Activated naive CD4-positive, alpha-beta T cell treated with anti-CD3 and anti-CD28 coated beads, Interleukin-2, amount 50 U/mL, for 24 hours (primary cell): ENCODE measurements around the gene ZDHHC20.
"Not testable (repeated sequence)": the region's sequence is repeated elsewhere in the genome, so short reads cannot be mapped to it uniquely, and the experiment has no call there.

ENCODE experiments used
- H3K27ac Mint-ChIP-seq: one replicate; pipeline ENCODE4 v1.8.0; 2021; ENCODE audit warnings: mild to moderate bottlenecking, mixed read lengths
- H3K27me3 Mint-ChIP-seq: one replicate; pipeline ENCODE4 v1.8.0; 2021; ENCODE audit warnings: mixed read lengths
- H3K36me3 Mint-ChIP-seq: one replicate; pipeline ENCODE4 v1.8.0; 2021; ENCODE audit warnings: mixed read lengths
- H3K4me1 Mint-ChIP-seq: one replicate; pipeline ENCODE4 v1.8.0; 2021; ENCODE audit warnings: mixed read lengths
- H3K4me3 Mint-ChIP-seq: one replicate; pipeline ENCODE4 v1.8.0; 2021; ENCODE audit warnings: mild to moderate bottlenecking, mixed read lengths
- H3K9me3 Mint-ChIP-seq: one replicate; pipeline ENCODE4 v1.8.0; 2021; ENCODE audit warnings: mixed read lengths

The ZDHHC20 gene

GRCh38 chr13:21453387-21454081 is 5.6 kb downstream of the ZDHHC20 start:
- peaks cover 80% of the 10 kb centered on the region for H3K4me1 Mint-ChIP-seq
- H3K9me3 Mint-ChIP-seq = no peaks in the 10 kb centered on the region
- H3K36me3 Mint-ChIP-seq = peaks cover 9% of the 10 kb centered on the region
- no peaks in the 10 kb centered on the region for H3K27me3 Mint-ChIP-seq
- H3K4me3 Mint-ChIP-seq = no peak overlapping the region
- H3K27ac Mint-ChIP-seq = no peak overlapping the region

- Mint-ChIP-seq H3K36me3 (peaks cover 15% of the 10 kb centered on the region), H3K27me3 (no peaks in the 10 kb centered on the region), H3K9me3 (no peaks in the 10 kb centered on the region), H3K27ac (no peak overlapping the region), H3K4me3 (no peak overlapping the region), H3K4me1 (peaks cover 69% of the 10 kb centered on the region)
Observed at GRCh38 chr13:21450936-21451335, 8.2 kb downstream of the ZDHHC20 start.

- H3K27me3 Mint-ChIP-seq = no peaks in the 10 kb centered on the region
- no peak overlapping the region for H3K27ac Mint-ChIP-seq
- H3K4me1 Mint-ChIP-seq = peaks cover 66% of the 10 kb centered on the region
- no peak overlapping the region for H3K4me3 Mint-ChIP-seq
- peaks cover 12% of the 10 kb centered on the region for H3K36me3 Mint-ChIP-seq
- H3K9me3 Mint-ChIP-seq = no peaks in the 10 kb centered on the region
Observed at GRCh38 chr13:21446656-21447055, 12.4 kb downstream of the ZDHHC20 start.

GRCh38 chr13:21445759-21446158 is 13.3 kb downstream of the ZDHHC20 start:
- peak overlapping the region; percentile 56 for H3K27ac Mint-ChIP-seq
- H3K27me3 Mint-ChIP-seq = no peaks in the 10 kb centered on the region
- H3K4me3 Mint-ChIP-seq = no peak overlapping the region
- H3K4me1 Mint-ChIP-seq = peaks cover 68% of the 10 kb centered on the region
- peaks cover 12% of the 10 kb centered on the region for H3K36me3 Mint-ChIP-seq
- H3K9me3 Mint-ChIP-seq = no peaks in the 10 kb centered on the region

GRCh38 chr13:21443171-21443570 is 15.9 kb downstream of the ZDHHC20 start:
- no peaks in the 10 kb centered on the region for H3K9me3 Mint-ChIP-seq
- peaks cover 18% of the 10 kb centered on the region for H3K36me3 Mint-ChIP-seq
- no peaks in the 10 kb centered on the region for H3K27me3 Mint-ChIP-seq
- no peak overlapping the region for H3K27ac Mint-ChIP-seq
- H3K4me1 Mint-ChIP-seq = peaks cover 66% of the 10 kb centered on the region
- H3K4me3 Mint-ChIP-seq = no peak overlapping the region

GRCh38 chr13:21436582-21436981 is 22.5 kb downstream of the ZDHHC20 start:
- Mint-ChIP-seq H3K27me3 (no peaks in the 10 kb centered on the region), H3K9me3 (peaks cover 5% of the 10 kb centered on the region), H3K4me3 (peak overlapping the region; percentile 45), H3K27ac (peak overlapping the region; percentile 73), H3K4me1 (peaks cover 49% of the 10 kb centered on the region), H3K36me3 (peaks cover 28% of the 10 kb centered on the region)

- Mint-ChIP-seq H3K36me3 (peaks cover 33% of the 10 kb centered on the region), H3K9me3 (peaks cover 10% of the 10 kb centered on the region), H3K4me1 (peaks cover 43% of the 10 kb centered on the region)
Observed at GRCh38 chr13:21435687-21436151, 23.4 kb downstream of the ZDHHC20 start.

GRCh38 chr13:21435231-21435630 is 23.9 kb downstream of the ZDHHC20 start:
- peak overlapping the region; percentile 36 for H3K27ac Mint-ChIP-seq
- H3K36me3 Mint-ChIP-seq = peaks cover 35% of the 10 kb centered on the region
- peaks cover 40% of the 10 kb centered on the region for H3K4me1 Mint-ChIP-seq
- H3K4me3 Mint-ChIP-seq = peak overlapping the region; percentile 43
- H3K9me3 Mint-ChIP-seq = peaks cover 12% of the 10 kb centered on the region
- no peaks in the 10 kb centered on the region for H3K27me3 Mint-ChIP-seq

More at GRCh38 chr13:21435687-21436151, 23.4 kb downstream of the ZDHHC20 start:
- Mint-ChIP-seq H3K27me3 (no peaks in the 10 kb centered on the region), H3K27ac (peak overlapping the region; percentile 36), H3K4me3 (peak overlapping the region; percentile 43)

- Mint-ChIP-seq H3K4me3 (no peak overlapping the region), H3K27me3 (no peaks in the 10 kb centered on the region), H3K27ac (no peak overlapping the region), H3K4me1 (peaks cover 46% of the 10 kb centered on the region), H3K9me3 (peaks cover 18% of the 10 kb centered on the region), H3K36me3 (peaks cover 42% of the 10 kb centered on the region)
Observed at GRCh38 chr13:21434588-21434987, 24.5 kb downstream of the ZDHHC20 start.

- Mint-ChIP-seq H3K4me1 (peaks cover 39% of the 10 kb centered on the region), H3K4me3 (no peak overlapping the region), H3K9me3 (peaks cover 17% of the 10 kb centered on the region), H3K27me3 (no peaks in the 10 kb centered on the region), H3K36me3 (peaks cover 25% of the 10 kb centered on the region), H3K27ac (no peak overlapping the region)
Observed at GRCh38 chr13:21429211-21429610, 29.9 kb downstream of the ZDHHC20 start.

- Mint-ChIP-seq H3K9me3 (peaks cover 17% of the 10 kb centered on the region), H3K36me3 (peaks cover 29% of the 10 kb centered on the region), H3K4me1 (peaks cover 44% of the 10 kb centered on the region), H3K27me3 (no peaks in the 10 kb centered on the region), H3K27ac (no peak overlapping the region), H3K4me3 (no peak overlapping the region)
Observed at GRCh38 chr13:21427741-21428140, 31.4 kb downstream of the ZDHHC20 start.

GRCh38 chr13:21426238-21426637 is 32.9 kb downstream of the ZDHHC20 start:
- Mint-ChIP-seq H3K27me3 (no peaks in the 10 kb centered on the region), H3K27ac (peak overlapping the region; percentile 74), H3K9me3 (peaks cover 17% of the 10 kb centered on the region), H3K4me3 (no peak overlapping the region), H3K4me1 (peaks cover 50% of the 10 kb centered on the region), H3K36me3 (peaks cover 29% of the 10 kb centered on the region)

- Mint-ChIP-seq H3K4me1 (peaks cover 24% of the 10 kb centered on the region), H3K36me3 (peaks cover 11% of the 10 kb centered on the region), H3K4me3 (no peak overlapping the region), H3K27ac (no peak overlapping the region), H3K9me3 (no peaks in the 10 kb centered on the region), H3K27me3 (no peaks in the 10 kb centered on the region)
Observed at GRCh38 chr13:21420706-21421105, 38.4 kb downstream of the ZDHHC20 start.

- Mint-ChIP-seq H3K27me3 (no peaks in the 10 kb centered on the region), H3K4me1 (peaks cover 7% of the 10 kb centered on the region), H3K9me3 (no peaks in the 10 kb centered on the region), H3K4me3 (no peak overlapping the region), H3K36me3 (peaks cover 30% of the 10 kb centered on the region), H3K27ac (no peak overlapping the region)
Observed at GRCh38 chr13:21413013-21413412, 46.1 kb downstream of the ZDHHC20 start.

GRCh38 chr13:21410453-21410852 is 48.6 kb downstream of the ZDHHC20 start:
- not testable (repeated sequence) for H3K9me3 Mint-ChIP-seq, H3K4me1 Mint-ChIP-seq, H3K4me3 Mint-ChIP-seq, H3K27me3 Mint-ChIP-seq, H3K27ac Mint-ChIP-seq
- H3K36me3 Mint-ChIP-seq = peaks cover 44% of the 10 kb centered on the region

- peaks cover 31% of the 10 kb centered on the region for H3K4me1 Mint-ChIP-seq
Observed at GRCh38 chr13:21405309-21405708, 53.8 kb downstream of the ZDHHC20 start.

More at GRCh38 chr13:21405309-21405708, 53.8 kb downstream of the ZDHHC20 start:
- no peak overlapping the region for H3K4me3 Mint-ChIP-seq
- peaks cover 43% of the 10 kb centered on the region for H3K36me3 Mint-ChIP-seq
- no peaks in the 10 kb centered on the region for H3K9me3 Mint-ChIP-seq
- H3K27ac Mint-ChIP-seq = no peak overlapping the region
- H3K27me3 Mint-ChIP-seq = no peaks in the 10 kb centered on the region
